NCI-H774 (cell line): ENCODE measurements around the gene PCMT1.
"Not testable (repeated sequence)": the region's sequence is repeated elsewhere in the genome, so short reads cannot be mapped to it uniquely, and the experiment has no call there.

Experiments
- DNase-seq: peaks from one replicate; lab custom pipeline; 2025; lab: John Stamatoyannopoulos, UW

PCMT1 gene

GRCh38 chr6:149820506-149820905, 71.0 kb downstream of the PCMT1 start:
- no peak for DNase-seq

DNA sequence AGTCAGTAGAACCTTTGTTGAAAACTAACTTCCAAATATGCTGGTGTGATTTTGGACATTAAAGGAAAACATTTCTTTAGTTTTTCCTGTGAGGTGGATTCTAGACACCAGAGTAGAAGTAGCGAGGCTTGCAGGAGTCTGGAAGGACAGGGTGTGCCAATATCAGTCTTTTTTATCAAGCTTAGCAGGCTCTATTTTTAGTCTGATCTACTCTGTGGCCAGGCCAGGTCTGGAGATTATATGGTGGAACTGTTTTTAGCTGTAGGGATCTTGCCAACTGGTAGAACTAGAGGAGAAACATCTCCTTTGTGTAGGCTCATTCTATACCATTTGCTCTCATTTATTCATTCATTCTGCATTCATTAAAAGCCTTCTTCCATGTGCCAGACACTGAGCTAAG, 72.0 kb downstream of the PCMT1 start:
- no peak for DNase-seq

DNA sequence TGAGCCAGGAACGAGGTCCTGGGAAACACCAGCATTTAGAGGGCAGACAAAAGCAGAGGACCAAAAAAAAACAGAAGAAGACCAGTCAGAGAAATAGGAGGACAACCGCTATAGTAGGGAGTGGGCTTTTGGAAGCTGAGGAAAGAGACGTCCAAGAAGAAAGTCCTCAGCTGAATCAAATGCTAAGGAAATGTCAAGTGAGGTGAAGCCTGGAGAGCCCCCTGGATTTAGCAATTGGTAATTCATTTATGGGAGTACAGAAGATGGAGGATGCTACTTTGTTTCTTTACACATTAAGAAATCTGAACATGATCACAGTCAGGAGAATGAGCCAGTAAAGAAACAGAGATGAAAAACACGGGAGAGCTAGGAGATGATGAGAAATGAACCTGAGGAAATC, 73.5 kb downstream of the PCMT1 start:
- DNase-seq, result no peak

DNA sequence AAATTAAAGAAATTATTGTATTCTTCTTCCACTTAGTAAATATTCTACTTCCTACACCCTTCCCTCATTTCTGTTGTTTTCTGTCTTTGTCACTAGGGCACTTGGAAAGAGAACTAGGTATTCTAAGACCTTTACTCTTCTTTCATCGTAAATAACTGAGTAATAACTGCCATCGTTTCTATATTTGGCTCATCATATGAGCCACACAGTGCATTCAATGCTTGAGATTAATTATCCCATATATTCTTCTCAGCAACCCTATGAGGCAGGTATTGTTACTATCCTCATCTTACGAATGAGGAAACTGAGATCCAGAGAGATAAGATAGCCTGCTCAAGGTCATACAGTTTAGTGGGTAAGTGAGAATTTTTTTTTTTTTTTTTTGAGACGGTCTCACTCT, 75.8 kb downstream of the PCMT1 start:
- DNase-seq, result no peak

- DNase-seq, result no peak
Measured at GRCh38 chr6:149830731-149831307, 81.3 kb downstream of the PCMT1 start.

GRCh38 chr6:149831308-149831820, 81.8 kb downstream of the PCMT1 start:
- no peak for DNase-seq

DNA sequence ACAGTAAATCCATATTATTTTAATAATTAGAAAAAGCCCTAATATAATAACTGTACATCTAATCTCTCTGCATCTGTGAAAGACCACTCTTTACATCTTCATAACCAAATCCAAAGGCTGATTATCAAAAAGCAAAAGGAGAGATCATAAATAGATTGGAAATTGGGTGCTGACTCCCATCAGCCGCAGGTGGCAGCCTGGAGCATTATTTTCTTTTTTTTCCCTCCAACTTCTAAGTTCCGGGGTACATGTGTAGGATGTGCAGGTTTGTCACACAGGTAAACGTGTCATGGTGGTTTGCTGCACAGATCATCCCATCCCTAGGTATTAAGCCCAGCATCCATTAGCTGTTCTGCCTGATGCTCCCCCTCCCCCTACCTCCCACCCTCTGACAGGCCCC, 84.1 kb downstream of the PCMT1 start:
- DNase-seq, result no peak

DNA sequence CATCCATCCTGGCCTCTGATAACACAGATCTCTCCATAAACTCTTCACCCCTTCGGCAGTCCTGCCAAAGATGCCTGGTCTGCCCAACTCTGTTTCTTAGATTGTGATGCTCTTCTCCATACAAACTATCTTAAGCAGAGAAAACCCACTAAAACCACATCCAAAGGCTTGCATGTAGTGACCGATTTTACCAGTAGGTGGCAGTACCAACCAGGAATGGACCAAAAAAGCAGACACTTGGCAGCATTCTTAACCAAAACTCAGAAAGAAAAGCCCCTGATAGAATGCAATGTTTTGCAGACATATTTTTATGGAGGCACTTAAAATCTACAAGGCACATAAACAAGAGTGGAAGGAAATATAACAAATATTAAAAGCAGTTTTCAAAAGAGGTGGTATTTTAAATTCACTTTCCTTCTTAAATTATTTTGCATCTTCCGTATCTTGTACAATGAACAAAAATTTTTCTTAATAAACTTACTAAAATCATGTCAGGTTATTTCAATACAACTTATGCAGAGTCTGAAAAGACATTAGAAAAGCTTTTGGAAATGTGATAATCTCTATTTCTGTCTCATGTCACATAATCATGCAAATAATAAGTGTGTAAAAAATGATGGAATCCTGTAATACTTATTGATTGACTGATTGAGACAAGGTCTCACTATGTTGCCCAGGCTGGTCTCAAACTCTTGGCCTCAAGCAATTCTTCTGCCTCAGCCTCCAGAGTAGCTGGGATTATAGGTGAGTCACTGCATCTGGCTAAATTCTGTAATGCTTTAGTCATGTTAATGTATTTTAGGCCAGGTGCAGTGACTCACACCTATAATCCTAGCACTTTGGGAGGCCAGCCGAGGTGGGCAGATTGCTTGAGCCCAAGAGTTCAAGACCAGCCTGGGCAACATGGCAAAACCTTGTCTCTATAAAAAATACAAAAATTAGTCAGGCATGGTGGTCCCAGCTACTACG, 85.3 kb downstream of the PCMT1 start:
- DNase-seq, result peak; percentile 34

GRCh38 chr6:149840345-149841075, 91.0 kb downstream of the PCMT1 start:
- DNase-seq, result peak; percentile 83

- no peak for DNase-seq
Measured at GRCh38 chr6:149842331-149842730, 92.8 kb downstream of the PCMT1 start.

DNA sequence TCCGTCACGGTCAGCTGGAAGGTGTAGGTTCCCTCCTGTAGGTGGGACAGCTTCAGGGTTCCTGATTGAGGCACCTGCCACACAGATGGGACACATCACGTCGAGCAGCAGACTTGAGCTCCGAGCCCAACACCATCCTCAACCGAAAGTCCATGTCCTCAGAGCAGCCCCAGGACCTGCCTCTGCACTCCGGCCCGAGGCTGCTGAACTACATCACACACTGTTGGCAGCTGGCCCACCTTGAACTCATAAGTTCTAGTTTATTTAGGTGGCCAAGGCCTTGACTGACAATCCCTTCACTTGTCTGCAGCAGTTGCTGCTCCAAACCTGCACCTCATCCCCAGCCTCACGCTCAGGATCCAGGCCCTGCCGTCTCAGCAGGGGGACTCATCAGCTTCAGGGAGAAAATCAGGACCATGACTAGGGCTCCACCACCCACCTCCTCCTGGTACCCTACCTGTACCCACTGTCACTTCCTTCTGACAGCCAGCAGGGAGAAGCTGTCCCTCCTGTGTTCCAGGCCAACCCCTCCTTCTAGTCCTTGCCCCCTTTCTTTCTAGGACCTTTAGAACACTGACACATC, 93.6 kb downstream of the PCMT1 start:
- DNase-seq, result no peak

DNA sequence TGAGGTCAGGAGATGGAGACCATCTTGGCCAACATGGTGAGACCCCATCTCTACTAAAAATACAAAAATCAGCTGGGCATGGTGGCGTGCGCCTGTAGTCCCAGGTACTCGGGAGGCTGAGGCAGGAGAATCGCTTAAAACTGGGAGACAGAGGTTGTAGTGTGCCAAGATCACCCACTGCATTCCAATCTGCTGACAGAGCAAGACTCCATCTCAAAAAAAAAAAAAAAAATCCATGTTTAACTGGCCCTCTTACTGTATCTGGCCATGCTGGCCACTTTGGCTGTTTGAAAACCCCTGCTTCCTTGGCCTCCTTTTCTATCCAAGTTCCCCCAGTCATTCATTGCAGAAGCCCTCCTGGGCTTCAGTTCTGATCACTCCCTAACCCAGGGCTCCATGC, 94.5 kb downstream of the PCMT1 start:
- not testable (repeated sequence) for DNase-seq

DNA sequence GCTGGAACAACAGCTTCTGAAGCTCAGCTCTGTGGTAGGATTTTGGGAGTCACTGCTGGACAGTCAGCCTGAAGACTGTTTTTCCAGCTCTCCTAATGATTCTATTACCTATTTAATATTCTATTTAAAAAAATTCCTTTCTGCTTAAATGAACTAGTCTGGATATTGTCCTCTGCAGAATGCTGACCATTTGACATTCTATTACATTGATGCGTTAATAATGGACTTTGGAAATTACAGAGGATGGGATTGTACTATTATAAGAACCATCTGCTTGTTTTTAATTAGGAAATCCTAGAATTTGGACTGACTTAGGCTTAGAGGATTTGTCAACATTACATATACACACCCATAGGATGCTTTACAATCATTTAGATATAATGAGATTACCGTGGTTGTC, 94.9 kb downstream of the PCMT1 start:
- no peak for DNase-seq

GRCh38 chr6:149845549-149845948, 96.0 kb downstream of the PCMT1 start:
- no peak for DNase-seq

- DNase-seq, result no peak
Measured at GRCh38 chr6:149846321-149846720, 96.8 kb downstream of the PCMT1 start.

- no peak for DNase-seq
Measured at GRCh38 chr6:149847939-149848267, 98.4 kb downstream of the PCMT1 start.

GRCh38 chr6:149848343-149848742, 98.8 kb downstream of the PCMT1 start:
- not testable (repeated sequence) for DNase-seq

DNA sequence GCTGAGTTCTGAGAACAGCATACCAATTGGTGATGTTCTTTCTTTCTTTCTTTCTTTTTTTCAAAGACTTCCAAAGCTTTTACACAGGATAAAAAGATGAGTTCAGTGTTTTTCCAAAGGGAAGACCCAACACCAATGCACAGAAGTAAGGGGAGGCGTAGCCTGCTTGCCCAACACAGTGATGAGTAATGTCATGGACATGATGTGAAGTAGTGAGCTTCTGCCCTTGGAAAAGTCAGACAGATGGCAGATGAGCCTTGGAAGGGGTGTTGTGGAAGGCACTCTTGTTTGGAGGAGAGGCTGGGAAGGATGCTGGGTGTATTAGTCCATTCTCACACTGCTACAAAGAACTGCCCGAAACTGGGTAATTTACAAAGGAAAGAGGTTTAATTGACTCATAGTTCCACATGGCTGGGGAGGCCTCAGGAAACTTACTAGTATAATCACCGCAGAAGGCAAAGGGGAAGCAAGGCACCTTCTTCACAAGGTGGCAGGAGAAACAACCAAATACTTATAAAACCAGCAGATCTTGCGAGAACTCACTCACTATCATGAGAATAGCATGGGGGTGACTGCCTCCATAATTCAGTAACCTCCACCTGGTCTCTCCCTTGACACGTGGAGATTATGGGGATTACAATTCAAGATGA, 102.0 kb downstream of the PCMT1 start:
- no peak for DNase-seq

DNA sequence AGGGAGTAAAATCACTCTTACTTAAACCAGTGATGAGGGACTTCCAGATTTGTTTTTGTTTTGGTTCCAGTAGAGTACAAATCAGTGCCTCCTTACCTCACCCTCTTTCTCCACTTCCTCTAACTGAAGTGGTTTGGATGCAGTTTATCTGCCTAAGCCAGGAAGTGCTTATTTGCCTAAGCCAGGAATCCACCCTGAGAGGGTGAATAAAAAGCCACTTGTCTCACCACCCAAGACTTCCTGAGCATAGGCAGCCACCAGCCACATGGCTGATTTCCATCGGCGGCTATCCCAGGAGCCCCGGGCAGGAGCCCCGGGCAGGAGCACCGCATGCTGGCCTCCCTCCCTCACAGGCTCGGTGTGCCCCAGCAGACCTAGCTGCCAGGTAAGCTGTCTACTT, 102.6 kb downstream of the PCMT1 start:
- DNase-seq, result no peak

DNA sequence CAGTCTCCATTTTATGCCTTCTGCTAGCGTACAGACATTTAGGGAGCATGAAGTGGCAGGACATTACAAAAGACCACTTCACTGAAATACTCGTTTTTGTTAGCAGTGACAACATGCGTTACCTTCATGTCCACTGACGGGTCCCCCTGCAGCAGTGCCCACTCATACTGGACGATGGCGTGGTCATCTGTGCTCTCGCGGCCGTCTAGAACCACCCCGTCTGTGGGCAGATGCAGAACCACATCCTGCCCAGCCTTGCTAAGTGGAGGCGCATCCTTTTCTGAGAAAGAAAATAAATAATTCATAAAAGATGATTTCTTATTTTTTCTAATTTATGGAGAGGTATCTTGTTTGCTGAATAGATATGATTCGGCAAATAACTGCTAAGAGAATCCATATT, 103.3 kb downstream of the PCMT1 start:
- DNase-seq, result no peak

GRCh38 chr6:149854017-149854416, 104.5 kb downstream of the PCMT1 start:
- DNase-seq, result not testable (repeated sequence)

- no peak for DNase-seq
Measured at GRCh38 chr6:149854532-149854931, 105.0 kb downstream of the PCMT1 start.
